ENCODE results near the gene NRXN2. TPM values are rescaled to one million over a fixed set of nuclear protein-coding genes. Genes with fewer than 3 reads are reported as not detected.

The NRXN2 gene
- total and polyA plus RNA-seq, 2 of the 13 experiments (the other 11 are each of a cell fraction or from before 2014, with no cell fraction given): not detected

DNA sequence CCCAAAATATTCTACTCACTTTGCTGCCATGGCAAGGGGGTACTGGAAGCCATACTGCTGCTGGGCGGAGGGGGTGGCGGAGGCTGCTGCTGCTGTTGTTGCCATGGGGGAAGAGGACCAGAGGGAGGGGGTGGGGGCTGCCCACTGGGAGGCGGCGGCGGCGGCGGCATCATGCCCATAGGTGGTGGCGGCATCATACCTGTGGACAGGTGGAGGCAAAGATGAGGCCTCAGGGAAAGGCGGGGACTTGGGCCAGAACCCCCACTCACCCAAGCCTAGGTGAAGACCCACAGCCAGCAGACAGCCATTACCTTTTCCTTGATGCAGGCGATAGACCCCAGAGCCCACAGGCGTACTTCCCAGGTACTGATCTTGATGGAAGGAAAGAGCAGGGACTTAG lies 43.9 kb upstream of the NRXN2 start:
- no peaks in the 10 kb centered on the region for H3K9me3 ChIP-seq (ENCODE audit: low read length)
- POLR2A ChIA-PET: interaction anchor here (1.3 kb wide), 1 partner anchor 8 kb away, joined by 3 read pairs; no protein-coding TSS in a partner anchor
- no peak for FAIRE-seq

DNA sequence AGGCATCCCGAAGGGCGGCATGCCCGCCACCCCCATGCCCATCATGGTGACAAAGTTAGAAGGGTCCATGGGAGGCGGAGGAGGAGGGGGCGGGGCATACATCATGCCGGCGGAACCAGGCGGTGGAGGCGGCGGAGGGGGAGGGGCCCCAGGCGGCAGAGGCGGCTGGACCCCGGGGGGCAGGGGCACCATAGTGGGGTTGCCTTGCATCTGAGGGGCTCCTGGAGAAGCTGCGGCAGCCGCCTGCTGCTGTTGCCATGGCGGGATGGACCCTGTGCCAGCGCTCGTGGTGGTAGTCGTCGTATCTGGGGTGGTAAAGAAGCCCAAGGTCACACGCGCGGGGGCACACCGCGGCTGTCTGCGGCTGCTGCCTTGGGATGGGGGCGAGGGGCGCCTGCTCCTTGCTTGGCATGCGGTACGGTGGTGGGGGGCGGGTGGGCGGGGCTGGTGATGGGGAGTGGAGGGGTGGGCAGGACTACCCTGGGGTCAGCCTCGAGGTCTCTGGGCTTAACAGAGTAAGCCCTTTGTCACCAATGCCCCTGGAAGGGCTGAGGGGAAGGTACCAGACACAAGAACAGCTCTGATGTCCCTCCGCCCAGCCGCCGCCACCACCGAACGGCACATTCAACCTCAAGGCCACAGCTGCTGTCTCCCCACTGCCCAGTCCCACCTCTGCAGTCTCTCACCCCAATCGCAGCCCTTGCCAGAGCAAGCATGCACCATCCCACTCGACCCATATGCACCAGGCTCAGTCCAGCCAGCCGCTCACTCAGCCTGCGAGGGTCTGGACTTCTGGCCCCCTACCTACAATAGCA lies 43.1 kb upstream of the NRXN2 start:
- Histone ChIP-seq H3K9me3 (ENCODE audit: low read length) (no peaks in the 10 kb centered on the region), H3K36me3 (replicated peaks in 1 of 2; ENCODE audit: control insufficient read depth in 1 of 2, insufficient read depth in 2 of 2, low read length in 2 of 2) (peaks cover 53 to 76% of the 10 kb centered on the region in 2 experiments), H3K27me3 (ENCODE audit: control insufficient read depth in 1 of 2, insufficient read depth in 2 of 2, low read length in 2 of 2) (no peaks in the 10 kb centered on the region), H3K4me3 (replicated peaks in 1 of 3; ENCODE audit: insufficient read depth in 1 of 3, low read depth in 2 of 3, low read length in 3 of 3) (no peak overlapping the region), H2AFZ (ENCODE audit: low read length) (no peak overlapping the region), H3K27ac (ENCODE audit: extremely low read length, insufficient read depth, low read length) (no peak overlapping the region), H4K20me1 (ENCODE audit: insufficient read depth, low read length) (peaks cover 80% of the 10 kb centered on the region), H3K4me2 (ENCODE audit: low read depth, low read length) (no peak overlapping the region), H3K9ac (ENCODE audit: insufficient read depth, low read depth, low read length) (no peak overlapping the region), H3K4me1 (ENCODE audit: insufficient read depth, low read length) (no peaks in the 10 kb centered on the region), H3K79me2 (ENCODE audit: insufficient read depth, low read length) (peaks cover 4% of the 10 kb centered on the region)
- FAIRE-seq (no peak), DNase-seq (ENCODE audit: low spot score) (no peak), ATAC-seq (peak; percentile 5)
- ChIA-PET CTCF (ENCODE audit: low intra/inter-chr PET ratio, low total read pairs) (no interaction called here), POLR2A (interaction anchor here (0.7 to 1.3 kb wide), 3 partner anchors 9 to 713 kb away, joined by 3 read pairs; no protein-coding TSS in a partner anchor)
- in situ Hi-C loops (cut with HindIII; ENCODE audit: extremely low pct_ligation_motif_present, low pct_unique_long_range_greater_than_20kb) (no loop called here), intact Hi-C loops (cut with micrococcal nuclease; ENCODE audit: unreplicated experiment) (no loop called here)
- WGBS (ENCODE audit: low lambda C conversion rate): 98% methylated on average over 26 of the region's 42 CpGs
- BruUV-seq (replicated peaks): no TSS peak
- TF ChIP-seq, protein P1, sequence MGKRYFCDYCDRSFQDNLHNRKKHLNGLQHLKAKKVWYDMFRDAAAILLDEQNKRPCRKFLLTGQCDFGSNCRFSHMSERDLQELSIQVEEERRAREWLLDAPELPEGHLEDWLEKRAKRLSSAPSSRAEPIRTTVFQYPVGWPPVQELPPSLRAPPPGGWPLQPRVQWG (CRISPR knock-in tag; IDR thresholded peaks at IDR 0.05; ENCODE audit: borderline replicate concordance, low read depth): no peak
- TF ChIP-seq ZNF790 (CRISPR knock-in tag; IDR thresholded peaks at IDR 0.05; ENCODE audit: borderline replicate concordance) (no peak), SKI (IDR thresholded peaks at IDR 0.05; ENCODE audit: partially characterized antibody) (no peak), RBM22 (optimal IDR thresholded peaks at IDR 0.05; ENCODE audit: low read length) (peak; percentile 92), POLR2G (IDR thresholded peaks at IDR 0.05; ENCODE audit: low read depth, low read length) (0 out of 2 replicates have a peak, but pooled peaks have one; percentile 37), ZNF20 (CRISPR knock-in tag; IDR thresholded peaks at IDR 0.05) (no peak)
- TF ChIP-seq, protein P2, sequence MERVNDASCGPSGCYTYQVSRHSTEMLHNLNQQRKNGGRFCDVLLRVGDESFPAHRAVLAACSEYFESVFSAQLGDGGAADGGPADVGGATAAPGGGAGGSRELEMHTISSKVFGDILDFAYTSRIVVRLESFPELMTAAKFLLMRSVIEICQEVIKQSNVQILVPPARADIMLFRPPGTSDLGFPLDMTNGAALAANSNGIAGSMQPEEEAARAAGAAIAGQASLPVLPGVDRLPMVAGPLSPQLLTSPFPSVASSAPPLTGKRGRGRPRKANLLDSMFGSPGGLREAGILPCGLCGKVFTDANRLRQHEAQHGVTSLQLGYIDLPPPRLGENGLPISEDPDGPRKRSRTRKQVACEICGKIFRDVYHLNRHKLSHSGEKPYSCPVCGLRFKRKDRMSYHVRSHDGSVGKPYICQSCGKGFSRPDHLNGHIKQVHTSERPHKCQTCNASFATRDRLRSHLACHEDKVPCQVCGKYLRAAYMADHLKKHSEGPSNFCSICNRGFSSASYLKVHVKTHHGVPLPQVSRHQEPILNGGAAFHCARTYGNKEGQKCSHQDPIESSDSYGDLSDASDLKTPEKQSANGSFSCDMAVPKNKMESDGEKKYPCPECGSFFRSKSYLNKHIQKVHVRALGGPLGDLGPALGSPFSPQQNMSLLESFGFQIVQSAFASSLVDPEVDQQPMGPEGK (CRISPR knock-in tag; IDR thresholded peaks at IDR 0.05): no peak

More for the DNA sequence above, 43.9 kb upstream of the NRXN2 start:
- H3K79me2 ChIP-seq (ENCODE audit: insufficient read depth, low read length): peaks cover 7% of the 10 kb centered on the region
- peaks cover 88% of the 10 kb centered on the region for H4K20me1 ChIP-seq (ENCODE audit: insufficient read depth, low read length)
- CTCF ChIA-PET (ENCODE audit: low intra/inter-chr PET ratio, low total read pairs): no interaction called here
- in situ Hi-C loops (cut with HindIII; ENCODE audit: extremely low pct_ligation_motif_present, low pct_unique_long_range_greater_than_20kb): no loop called here
- no peak overlapping the region for H3K4me2 ChIP-seq (ENCODE audit: low read depth, low read length)
- H3K9ac ChIP-seq (ENCODE audit: insufficient read depth, low read depth, low read length): no peak overlapping the region
- H3K4me1 ChIP-seq (ENCODE audit: insufficient read depth, low read length): no peaks in the 10 kb centered on the region
- DNase-seq (ENCODE audit: low spot score) (no peak), ATAC-seq (no peak)
- intact Hi-C loops (cut with micrococcal nuclease; ENCODE audit: unreplicated experiment): no loop called here
- no peaks in the 10 kb centered on the region for H3K27me3 ChIP-seq (ENCODE audit: control insufficient read depth in 1 of 2, insufficient read depth in 2 of 2, low read length in 2 of 2)
- H3K27ac ChIP-seq (ENCODE audit: extremely low read length, insufficient read depth, low read length): no peak overlapping the region
- no TSS peak for BruUV-seq (replicated peaks)
- WGBS (ENCODE audit: low lambda C conversion rate): 98% methylated on average over 11 of the region's 11 CpGs
- TF ChIP-seq SIN3B (IDR thresholded peaks at IDR 0.05; ENCODE audit: low read length): no peak
- no peak for TF ChIP-seq MEIS2 (CRISPR knock-in tag; IDR thresholded peaks at IDR 0.05)
- no peak for TF ChIP-seq ZNF841 (CRISPR knock-in tag; IDR thresholded peaks at IDR 0.05; ENCODE audit: borderline replicate concordance)
- TF ChIP-seq, protein P3, sequence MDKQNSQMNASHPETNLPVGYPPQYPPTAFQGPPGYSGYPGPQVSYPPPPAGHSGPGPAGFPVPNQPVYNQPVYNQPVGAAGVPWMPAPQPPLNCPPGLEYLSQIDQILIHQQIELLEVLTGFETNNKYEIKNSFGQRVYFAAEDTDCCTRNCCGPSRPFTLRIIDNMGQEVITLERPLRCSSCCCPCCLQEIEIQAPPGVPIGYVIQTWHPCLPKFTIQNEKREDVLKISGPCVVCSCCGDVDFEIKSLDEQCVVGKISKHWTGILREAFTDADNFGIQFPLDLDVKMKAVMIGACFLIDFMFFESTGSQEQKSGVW (CRISPR knock-in tag; IDR thresholded peaks at IDR 0.05; ENCODE audit: borderline replicate concordance): no peak
- no peak for TF ChIP-seq NFIC (IDR thresholded peaks at IDR 0.05; ENCODE audit: low read length)
- no peak for TF ChIP-seq KDM2A (CRISPR knock-in tag; IDR thresholded peaks at IDR 0.05; ENCODE audit: borderline replicate concordance, low read depth)
- no peak for TF ChIP-seq FOSL1 (CRISPR knock-in tag; IDR thresholded peaks at IDR 0.05; ENCODE audit: borderline replicate concordance)
- TF ChIP-seq ZNF761 (CRISPR knock-in tag; conservative IDR thresholded peaks at IDR 0.05): no peak
- no peak for TF ChIP-seq SUZ12 (IDR thresholded peaks at IDR 0.05; ENCODE audit: low read depth, low read length)
- no peak overlapping the region for H2AFZ ChIP-seq (ENCODE audit: low read length)
- H3K36me3 ChIP-seq (replicated peaks in 1 of 2; ENCODE audit: control insufficient read depth in 1 of 2, insufficient read depth in 2 of 2, low read length in 2 of 2): peaks cover 57 to 84% of the 10 kb centered on the region in 2 experiments
- H3K4me3 ChIP-seq (replicated peaks in 1 of 3; ENCODE audit: insufficient read depth in 1 of 3, low read depth in 2 of 3, low read length in 3 of 3): no peak overlapping the region
